NCI-H1436 treated with DMSO at 0.1 percent for 48 hours (cell line): Measurements from ENCODE around the gene CCDC40.
"Not testable (repeated sequence)": the region's sequence is repeated elsewhere in the genome, so short reads cannot be mapped to it uniquely, and the experiment has no call there.

Experiments
- DNase-seq: peaks from one replicate; lab custom pipeline; 2025; lab: John Stamatoyannopoulos, UW

The CCDC40 gene

GRCh38 chr17:80023481-80024205, 12.8 kb upstream of the CCDC40 start:
- no peak for DNase-seq

- no peak for DNase-seq
Measured at GRCh38 chr17:80024206-80024972, 12.1 kb upstream of the CCDC40 start.

- no peak for DNase-seq
Measured at GRCh38 chr17:80025140-80025539, 11.3 kb upstream of the CCDC40 start.

- DNase-seq = no peak
Measured at GRCh38 chr17:80025796-80026195, 10.6 kb upstream of the CCDC40 start.

- DNase-seq = no peak
Measured at GRCh38 chr17:80026359-80027042, 9.9 kb upstream of the CCDC40 start.

GRCh38 chr17:80027043-80027435, 9.4 kb upstream of the CCDC40 start:
- no peak for DNase-seq

- no peak for DNase-seq
Measured at GRCh38 chr17:80028030-80028429, 8.4 kb upstream of the CCDC40 start.

GRCh38 chr17:80029258-80029974, 7.0 kb upstream of the CCDC40 start:
- DNase-seq = no peak

- DNase-seq = no peak
Measured at GRCh38 chr17:80030730-80031410, 5.6 kb upstream of the CCDC40 start.

- no peak for DNase-seq
Measured at GRCh38 chr17:80031691-80032430, 4.6 kb upstream of the CCDC40 start.

GRCh38 chr17:80032614-80033171, 3.7 kb upstream of the CCDC40 start:
- no peak for DNase-seq

GRCh38 chr17:80033840-80034239, 2.6 kb upstream of the CCDC40 start:
- DNase-seq = no peak

GRCh38 chr17:80034791-80035686, 1.4 kb upstream of the CCDC40 start:
- no peak for DNase-seq

GRCh38 chr17:80035687-80035936, 830 bp upstream of the CCDC40 start, which contains the start of gene TBC1D16:
Gene TBC1D16, minus strand, starts transcription at chr17:80035872. Its CDS starts 22,325 bp downstream, at chr17:80013547.
- no peak for DNase-seq

- DNase-seq = no peak
Measured at GRCh38 chr17:80036715-80037477, 454 bp downstream of the CCDC40 start.

GRCh38 chr17:80043963-80044362, 7.5 kb downstream of the CCDC40 start:
- no peak for DNase-seq

- DNase-seq = no peak
Measured at GRCh38 chr17:80045703-80046102, 9.3 kb downstream of the CCDC40 start.

- DNase-seq = not testable (repeated sequence)
Measured at GRCh38 chr17:80046709-80047108, 10.3 kb downstream of the CCDC40 start.

- DNase-seq = no peak
Measured at GRCh38 chr17:80047176-80047575, 10.7 kb downstream of the CCDC40 start.
